GM12873 (cell line): ENCODE measurements around the gene NUPR2.
A peak's percentile ranks its signal among the peaks of the same experiment; 100 is the strongest.

Experiments used
- TF ChIP-seq, protein P1 (sequence below): IDR thresholded peaks from 2 replicates; pipeline ENCODE4 v1.5.1; 2012; ENCODE audit warnings: low read depth, mild to moderate bottlenecking, moderate library complexity, low read length, control low read depth; ENCODE audit not compliant: insufficient read depth; ENCODE audit errors: missing control alignments

NUPR2 gene

DNA sequence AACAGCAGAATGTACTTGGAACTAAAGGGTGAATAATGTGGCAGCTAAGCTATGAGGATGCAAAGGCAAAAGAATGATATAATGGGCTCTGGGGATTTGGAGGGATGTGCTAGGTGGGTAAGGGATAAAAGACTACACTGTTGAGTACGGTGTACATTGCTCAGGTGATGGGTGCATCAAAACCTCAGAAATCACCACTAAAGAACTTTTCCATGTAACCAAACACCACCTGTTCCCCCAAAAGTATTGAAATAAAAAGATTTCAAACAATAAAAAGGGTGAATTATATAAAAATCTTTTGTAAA, 8.3 kb downstream of the NUPR2 start:
- TF ChIP-seq, protein P1, sequence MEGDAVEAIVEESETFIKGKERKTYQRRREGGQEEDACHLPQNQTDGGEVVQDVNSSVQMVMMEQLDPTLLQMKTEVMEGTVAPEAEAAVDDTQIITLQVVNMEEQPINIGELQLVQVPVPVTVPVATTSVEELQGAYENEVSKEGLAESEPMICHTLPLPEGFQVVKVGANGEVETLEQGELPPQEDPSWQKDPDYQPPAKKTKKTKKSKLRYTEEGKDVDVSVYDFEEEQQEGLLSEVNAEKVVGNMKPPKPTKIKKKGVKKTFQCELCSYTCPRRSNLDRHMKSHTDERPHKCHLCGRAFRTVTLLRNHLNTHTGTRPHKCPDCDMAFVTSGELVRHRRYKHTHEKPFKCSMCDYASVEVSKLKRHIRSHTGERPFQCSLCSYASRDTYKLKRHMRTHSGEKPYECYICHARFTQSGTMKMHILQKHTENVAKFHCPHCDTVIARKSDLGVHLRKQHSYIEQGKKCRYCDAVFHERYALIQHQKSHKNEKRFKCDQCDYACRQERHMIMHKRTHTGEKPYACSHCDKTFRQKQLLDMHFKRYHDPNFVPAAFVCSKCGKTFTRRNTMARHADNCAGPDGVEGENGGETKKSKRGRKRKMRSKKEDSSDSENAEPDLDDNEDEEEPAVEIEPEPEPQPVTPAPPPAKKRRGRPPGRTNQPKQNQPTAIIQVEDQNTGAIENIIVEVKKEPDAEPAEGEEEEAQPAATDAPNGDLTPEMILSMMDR = no peak

DNA sequence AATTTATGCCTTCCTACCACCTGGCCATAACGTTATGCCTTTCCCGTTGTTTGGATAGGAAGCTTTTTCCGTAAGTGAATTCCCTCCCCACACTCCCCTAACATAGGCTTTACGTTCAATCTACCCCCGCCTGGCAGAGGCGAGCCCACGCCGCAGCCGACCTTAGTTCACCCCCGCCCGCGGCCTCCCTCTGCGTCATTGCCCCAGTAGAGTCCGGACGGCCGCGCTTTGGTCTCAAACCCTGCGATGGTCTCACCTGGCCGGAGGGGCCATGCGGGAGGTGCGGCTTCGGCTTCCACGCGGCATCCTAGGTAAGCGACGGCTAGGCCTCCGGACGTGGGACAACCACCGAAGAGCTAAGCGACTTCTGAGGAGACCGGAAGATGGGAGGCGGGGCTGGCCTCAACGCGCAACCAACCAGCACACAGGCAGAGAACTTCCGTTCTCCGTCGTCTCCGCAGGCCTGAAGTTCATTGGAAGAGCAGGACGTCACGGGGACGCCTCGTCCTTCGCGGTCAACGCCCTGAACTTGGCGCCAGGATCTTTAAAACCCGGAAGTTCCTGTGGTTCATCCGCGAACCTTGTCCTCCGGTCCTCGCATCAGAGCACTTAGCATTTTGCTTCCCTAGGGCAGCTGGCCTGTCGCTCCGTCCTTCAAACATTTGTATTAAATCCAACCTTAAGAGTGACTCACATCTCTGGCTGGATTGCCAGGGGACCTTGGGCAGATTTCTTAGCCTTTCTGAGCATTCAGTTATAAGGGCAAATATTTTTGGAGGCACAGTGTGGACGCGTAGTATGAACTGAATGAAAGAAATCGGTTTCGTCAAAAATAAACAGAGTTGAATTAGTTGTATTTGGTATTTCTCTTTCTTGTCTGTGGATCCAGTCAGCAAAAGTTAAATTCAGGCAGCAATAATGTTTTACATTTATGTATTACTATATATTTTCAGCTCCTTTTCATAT, 9.8 kb downstream of the NUPR2 start, which contains the start of gene CHCHD2:
Gene CHCHD2 (minus strand): TSS at position 369 of the 966 bp plus-strand sequence. CDS start 63 bp downstream, at position 306.
- TF ChIP-seq, protein P1 = no peak

DNA sequence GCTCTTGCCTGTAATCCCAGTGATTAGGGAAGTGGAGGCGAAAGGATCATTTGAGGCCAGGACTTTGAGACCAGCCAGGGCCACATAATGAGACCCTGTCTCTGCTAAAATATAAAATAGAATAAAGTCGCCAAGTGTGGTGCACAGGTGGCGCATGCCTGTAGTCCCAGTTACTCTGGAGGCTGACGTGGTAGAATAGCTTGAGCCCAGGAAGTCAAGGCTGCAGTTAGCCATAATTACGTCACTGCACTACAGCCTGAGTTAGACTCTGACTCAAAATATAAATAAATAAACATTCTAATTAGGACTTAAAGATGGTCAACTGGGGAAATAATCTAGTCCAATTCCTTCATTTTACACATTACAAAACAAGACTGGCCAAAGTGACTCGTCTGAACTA, 10.7 kb downstream of the NUPR2 start:
- TF ChIP-seq, protein P1 = no peak

DNA sequence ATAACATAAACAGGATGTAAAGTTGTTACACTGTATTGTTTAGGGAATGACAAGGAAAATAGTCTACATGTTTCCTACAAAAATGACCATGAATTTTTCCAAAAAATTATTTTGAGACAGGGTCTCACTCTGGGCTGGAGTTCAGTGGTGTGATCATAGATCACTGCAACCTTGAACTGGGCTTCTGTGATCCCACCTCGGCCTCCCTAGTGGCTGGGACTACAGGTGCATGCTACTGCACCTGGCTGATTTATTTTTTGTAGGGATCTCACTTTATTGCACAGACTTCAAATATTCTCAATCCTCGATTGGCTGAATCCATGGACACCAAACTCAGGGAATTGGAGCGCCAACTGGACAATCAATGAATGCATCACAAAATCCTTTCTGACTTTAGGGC, 16.6 kb downstream of the NUPR2 start:
- TF ChIP-seq, protein P1 = peak; percentile 19

DNA sequence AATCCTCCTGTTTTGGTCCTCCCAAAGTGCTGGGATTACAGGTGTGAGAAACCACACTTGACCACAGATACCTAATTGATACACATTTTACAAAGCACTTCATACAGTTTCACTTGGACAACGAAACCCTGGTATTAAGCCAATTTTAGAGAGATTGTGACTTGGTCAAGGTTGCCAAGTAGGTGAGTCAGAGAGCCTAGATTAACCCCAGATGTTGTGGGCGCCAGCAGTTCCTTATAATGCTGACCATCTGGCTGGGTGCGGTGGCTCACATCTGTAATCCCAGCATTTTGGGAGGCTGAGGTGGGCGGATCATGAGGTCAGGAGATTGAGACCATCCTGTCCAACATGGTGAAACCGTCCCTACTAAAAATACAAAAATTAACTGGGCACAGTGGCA, 18.5 kb downstream of the NUPR2 start:
- TF ChIP-seq, protein P1 = no peak

DNA sequence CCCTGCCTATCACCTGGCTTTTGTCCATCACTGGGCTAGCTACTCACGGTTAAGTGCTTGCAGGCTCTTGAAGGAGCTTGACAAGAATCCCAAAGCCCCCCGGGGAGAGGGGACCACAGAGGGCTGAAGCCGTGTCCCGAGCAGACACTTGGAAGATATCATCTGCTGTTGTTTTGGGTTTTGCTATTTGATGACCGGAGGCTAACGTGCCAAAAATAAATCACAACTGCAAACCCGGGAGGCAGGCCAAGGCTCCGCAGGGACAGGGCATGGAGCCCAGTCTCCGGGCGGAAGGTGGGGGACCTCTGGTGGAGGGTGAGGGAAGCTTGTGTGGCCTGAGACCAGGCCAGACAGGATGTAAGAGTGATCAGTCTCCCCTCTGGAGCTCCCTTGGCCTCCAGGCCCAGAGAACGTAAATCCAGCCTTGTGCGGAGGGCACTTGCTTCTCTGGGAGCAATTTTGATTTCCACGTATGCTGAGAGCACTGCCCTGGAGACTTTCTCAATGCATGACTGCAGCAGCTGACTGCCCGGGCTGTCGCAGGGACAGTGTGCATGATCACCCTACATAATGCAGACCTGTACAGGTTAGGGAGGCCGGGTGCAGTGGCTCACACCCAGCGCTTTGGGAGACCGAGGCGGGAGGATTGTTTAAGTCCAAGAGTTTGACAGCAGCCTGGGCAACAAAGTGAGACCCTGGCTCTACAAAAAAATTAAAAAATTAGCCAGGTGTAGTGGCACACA, 23.3 kb downstream of the NUPR2 start, which contains the start of gene PHKG1:
Gene PHKG1 (minus strand): TSS at position 164 of the 743 bp plus-strand sequence. CDS start 4,011 bp downstream, outside the sequence.
- TF ChIP-seq, protein P1 = peak; percentile 7

DNA sequence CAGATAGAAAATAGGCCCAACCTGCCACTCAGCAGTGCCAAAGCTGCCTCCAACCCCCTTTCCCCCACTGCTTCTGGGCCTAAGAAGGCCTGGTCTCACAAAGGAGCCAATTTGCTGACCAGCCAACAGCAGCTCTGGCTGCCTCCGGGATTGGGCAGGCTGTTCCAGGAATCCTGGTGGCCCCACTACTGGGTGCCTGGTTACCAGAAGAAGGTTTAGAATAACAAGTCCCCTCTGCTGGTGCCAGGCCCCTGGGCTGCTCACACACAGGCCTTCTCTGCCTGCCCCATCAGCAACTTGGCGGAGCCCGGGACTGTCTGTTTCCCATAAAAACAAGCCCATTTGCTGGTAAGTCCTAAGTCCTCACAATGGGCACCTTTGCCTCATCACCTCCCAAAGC, 24.6 kb downstream of the NUPR2 start:
- TF ChIP-seq, protein P1 = no peak
